T-helper 17 cell (primary cell): ENCODE data around the gene PSPN. TPM values are rescaled to one million over a fixed set of nuclear protein-coding genes. Genes with fewer than 3 reads are reported as not detected.

ENCODE experiments used
- ATAC-seq: fragments of 150-1000 bp; cut with Tn5 transposase; 2 replicates; pipeline ENCODE4 v1.10.0; 2021; ENCODE audit warnings: mild to moderate bottlenecking, moderate library complexity
- DNase-seq, 3 donors: peaks; one replicate each; pipeline versions ENCODE4 v3.0.0 to v3.0.0-alpha.2; 2020 to 2021
- H3K9me3 ChIP-seq: one replicate; pipeline ENCODE4 v1.7.0; 2013; ENCODE audit warnings: low read length, mild to moderate bottlenecking; ENCODE audit not compliant: control insufficient read depth, poor library complexity, severe bottlenecking
- H3K27ac Mint-ChIP-seq: one replicate; pipeline ENCODE4 v1.8.0; 2022; ENCODE audit warnings: mild to moderate bottlenecking, moderate library complexity, mixed read lengths
- H3K27me3 Mint-ChIP-seq: one replicate; pipeline ENCODE4 v1.8.0; 2022; ENCODE audit warnings: mixed read lengths
- H3K36me3 Mint-ChIP-seq: one replicate; pipeline ENCODE4 v1.8.0; 2022; ENCODE audit warnings: low read depth, mixed read lengths
- H3K4me1 Mint-ChIP-seq: one replicate; pipeline ENCODE4 v1.8.0; 2022; ENCODE audit warnings: mild to moderate bottlenecking, mixed read lengths
- H3K4me3 Mint-ChIP-seq: one replicate; pipeline ENCODE4 v1.8.0; 2022; ENCODE audit warnings: mild to moderate bottlenecking, moderate library complexity, mixed read lengths
- total RNA-seq, 4 donors: library from RNA in 2 of 4; stranded (reverse) in 2 of 4; gene quantifications; one replicate each; pipeline ENCODE4 v1.2.3 and lab custom pipeline; 2022 to 2026

The PSPN gene, protein sequence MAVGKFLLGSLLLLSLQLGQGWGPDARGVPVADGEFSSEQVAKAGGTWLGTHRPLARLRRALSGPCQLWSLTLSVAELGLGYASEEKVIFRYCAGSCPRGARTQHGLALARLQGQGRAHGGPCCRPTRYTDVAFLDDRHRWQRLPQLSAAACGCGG
- total RNA-seq (1 to 10 TPM; 1.3 to 1.5 TPM), total RNA-seq (lab: John Stamatoyannopoulos, UW) (3.8 to 4.6 reads per million in 2 donors)

DNA sequence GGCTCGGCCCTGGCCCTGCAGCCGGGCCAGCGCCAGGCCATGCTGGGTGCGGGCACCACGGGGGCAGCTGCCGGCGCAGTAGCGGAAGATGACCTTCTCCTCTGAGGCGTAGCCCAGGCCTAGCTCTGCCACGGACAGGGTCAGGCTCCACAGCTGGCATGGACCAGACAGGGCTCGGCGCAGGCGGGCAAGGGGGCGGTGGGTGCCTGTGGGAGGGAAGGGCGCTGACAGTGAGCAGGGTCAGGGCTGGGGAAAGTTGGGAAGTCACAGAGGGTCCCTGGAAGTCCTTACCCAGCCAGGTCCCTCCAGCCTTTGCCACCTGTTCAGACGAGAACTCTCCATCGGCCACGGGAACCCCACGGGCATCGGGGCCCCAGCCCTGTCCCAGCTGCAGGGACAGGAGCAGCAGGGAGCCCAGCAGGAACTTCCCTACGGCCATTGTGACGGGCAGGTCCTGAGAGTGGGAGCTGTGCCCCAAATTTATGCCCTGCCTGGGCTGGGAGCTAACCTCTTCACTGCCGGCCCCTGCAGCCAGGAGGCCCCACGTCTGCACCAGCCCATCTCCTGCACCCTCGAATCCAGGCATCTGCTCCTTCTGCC is at the start of gene PSPN:
TSS of gene PSPN (minus strand) at position 523 of the 600 bp plus-strand sequence. CDS start at position 439, 84 bp downstream.
- no peaks in the 10 kb centered on the region for H3K36me3 Mint-ChIP-seq
- no peak for ATAC-seq
- H3K4me3 Mint-ChIP-seq, result peak within 1 kb of the TSS; percentile 28
- peak within 1 kb of the TSS; percentile 71 for H3K27ac Mint-ChIP-seq
- no peak for DNase-seq
- H3K4me1 Mint-ChIP-seq, result peaks cover 10% of the 10 kb centered on the region
- no peaks in the 10 kb centered on the region for H3K9me3 ChIP-seq
- no peaks in the 10 kb centered on the region for H3K27me3 Mint-ChIP-seq

DNA sequence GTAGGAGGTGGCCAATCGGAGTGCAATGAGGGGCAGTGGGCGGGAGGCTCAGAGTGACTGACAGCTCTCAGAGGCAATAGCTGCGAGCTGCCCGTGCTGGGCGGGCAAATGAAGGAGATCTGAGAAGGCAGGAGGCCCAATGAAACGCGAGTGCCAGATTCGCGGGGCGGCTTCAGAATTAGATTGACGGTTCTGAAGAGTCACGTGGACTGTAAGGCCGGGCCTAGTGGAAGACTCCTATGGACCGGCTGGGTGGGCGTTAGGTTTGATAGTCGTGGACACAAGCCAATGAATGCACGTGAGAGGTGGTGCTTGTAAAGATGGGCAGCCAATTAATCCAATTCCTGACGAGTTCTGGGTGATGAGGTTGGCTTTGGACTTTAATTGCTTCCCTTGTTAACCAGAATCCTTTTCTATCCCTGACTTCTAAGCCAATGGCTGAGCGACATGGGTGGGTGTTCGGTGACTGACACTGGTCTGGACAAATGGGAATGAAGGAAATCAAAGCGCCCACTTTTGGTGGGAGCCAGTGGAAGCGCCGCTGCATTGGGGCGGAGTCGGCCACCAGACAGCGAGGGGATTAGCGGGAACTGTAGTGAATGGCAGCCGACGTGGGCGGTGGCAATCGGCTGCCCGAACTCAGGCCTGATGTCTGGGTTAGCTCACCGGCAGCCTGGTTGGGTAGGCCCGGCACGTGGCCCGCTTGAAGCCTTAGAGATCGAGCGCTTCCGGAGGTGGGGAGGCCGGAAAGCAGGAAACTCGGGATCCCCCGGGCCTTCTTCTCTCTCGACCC is 49.4 kb upstream of the PSPN start:
- DNase-seq (peak; percentile 96 to 99 (median 97)), ATAC-seq (peak; percentile 86)
- no peaks in the 10 kb centered on the region for H3K36me3 Mint-ChIP-seq
- peak overlapping the region; percentile 90 for H3K4me3 Mint-ChIP-seq
- no peaks in the 10 kb centered on the region for H3K9me3 ChIP-seq
- no peaks in the 10 kb centered on the region for H3K27me3 Mint-ChIP-seq
- peak overlapping the region; percentile 90 for H3K27ac Mint-ChIP-seq
- H3K4me1 Mint-ChIP-seq, result peaks cover 28% of the 10 kb centered on the region

DNA sequence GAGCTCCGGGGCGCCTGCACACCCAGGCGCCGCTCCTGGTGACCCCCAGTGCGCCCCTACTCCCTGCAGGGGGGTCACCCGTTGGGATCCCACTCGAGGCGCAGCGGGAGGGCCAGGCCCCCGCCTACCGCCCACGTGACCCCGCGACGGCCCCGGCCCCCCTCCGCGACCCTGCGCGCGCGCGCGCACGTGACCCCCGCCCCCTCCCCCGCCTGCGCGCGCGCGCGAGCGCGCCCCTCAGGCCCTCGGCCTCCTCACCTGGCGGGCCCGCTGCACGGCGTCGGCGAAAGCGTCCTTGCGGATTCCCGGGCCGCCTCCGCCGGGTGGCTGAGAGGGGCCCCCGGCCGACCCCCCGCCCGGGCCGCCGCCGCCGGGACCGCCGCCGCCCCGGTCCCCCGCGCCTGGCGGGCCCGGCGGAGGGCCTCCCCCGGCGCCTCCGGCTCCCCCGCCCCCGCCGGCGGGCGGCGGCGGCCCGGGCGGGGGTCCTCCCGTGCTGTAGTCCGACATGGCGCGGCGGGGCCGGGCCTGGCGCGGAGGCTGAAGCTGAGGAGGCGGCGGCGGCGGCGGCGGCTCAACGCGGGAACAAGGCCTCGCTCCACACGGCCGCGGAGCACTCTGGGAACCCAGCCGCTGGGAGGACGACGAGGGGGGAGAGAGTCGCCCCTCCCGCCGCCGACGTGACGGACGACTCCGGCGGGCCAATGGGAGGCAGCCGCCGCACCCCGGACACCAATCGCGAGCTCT is 48.6 kb upstream of the PSPN start, which contains the start of gene KHSRP:
TSS of gene KHSRP (minus strand) at position 617 of the 744 bp plus-strand sequence. CDS start at position 507, 110 bp downstream.
- H3K36me3 Mint-ChIP-seq, result no peaks in the 10 kb centered on the region
- peak within 1 kb of the TSS; percentile 90 for H3K4me3 Mint-ChIP-seq
- peak within 1 kb of the TSS; percentile 90 for H3K27ac Mint-ChIP-seq
- peaks cover 25% of the 10 kb centered on the region for H3K4me1 Mint-ChIP-seq
- H3K9me3 ChIP-seq, result no peaks in the 10 kb centered on the region
- peak; percentile 22 to 41 (median 35) for DNase-seq
- H3K27me3 Mint-ChIP-seq, result no peaks in the 10 kb centered on the region
- no peak for ATAC-seq

DNA sequence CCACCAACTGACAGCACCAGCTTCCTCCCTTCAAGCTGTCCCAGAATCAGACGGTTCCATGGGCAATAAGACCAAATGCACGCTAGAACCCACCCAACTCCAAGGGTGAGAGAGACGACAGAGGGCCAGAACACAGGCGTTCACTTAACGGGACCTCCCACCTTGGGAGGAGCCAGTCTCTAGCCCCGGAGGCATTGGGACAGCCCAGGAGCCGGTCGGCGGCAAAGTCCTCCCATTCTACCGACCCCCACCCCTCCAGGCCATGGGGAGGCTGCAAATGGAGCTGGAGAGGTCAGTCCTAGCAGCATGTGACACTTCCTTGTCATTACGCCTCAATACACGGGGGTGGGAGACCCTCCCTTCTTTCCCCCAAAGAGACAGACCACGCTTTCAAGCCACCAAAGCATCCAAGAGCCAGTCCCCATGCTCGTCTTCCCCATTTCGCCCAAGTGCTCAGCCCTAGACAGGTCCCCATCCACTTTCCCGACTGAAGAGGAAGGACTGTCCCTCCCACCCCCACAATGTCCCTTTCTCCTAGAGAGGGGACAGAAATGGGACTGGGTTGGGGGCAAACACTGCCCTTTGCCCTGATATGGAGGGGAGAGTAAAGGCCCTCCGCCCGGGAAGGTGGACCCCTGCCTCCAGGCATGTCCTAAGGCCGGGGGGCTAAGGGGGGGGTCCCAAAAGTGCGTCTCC is 47.9 kb upstream of the PSPN start:
- Mint-ChIP-seq H3K27me3 (no peaks in the 10 kb centered on the region), H3K4me3 (peak overlapping the region; percentile 89), H3K27ac (peak overlapping the region; percentile 82), H3K4me1 (peaks cover 24% of the 10 kb centered on the region), H3K36me3 (no peaks in the 10 kb centered on the region)
- no peaks in the 10 kb centered on the region for H3K9me3 ChIP-seq
- DNase-seq (no peak), ATAC-seq (no peak)

DNA sequence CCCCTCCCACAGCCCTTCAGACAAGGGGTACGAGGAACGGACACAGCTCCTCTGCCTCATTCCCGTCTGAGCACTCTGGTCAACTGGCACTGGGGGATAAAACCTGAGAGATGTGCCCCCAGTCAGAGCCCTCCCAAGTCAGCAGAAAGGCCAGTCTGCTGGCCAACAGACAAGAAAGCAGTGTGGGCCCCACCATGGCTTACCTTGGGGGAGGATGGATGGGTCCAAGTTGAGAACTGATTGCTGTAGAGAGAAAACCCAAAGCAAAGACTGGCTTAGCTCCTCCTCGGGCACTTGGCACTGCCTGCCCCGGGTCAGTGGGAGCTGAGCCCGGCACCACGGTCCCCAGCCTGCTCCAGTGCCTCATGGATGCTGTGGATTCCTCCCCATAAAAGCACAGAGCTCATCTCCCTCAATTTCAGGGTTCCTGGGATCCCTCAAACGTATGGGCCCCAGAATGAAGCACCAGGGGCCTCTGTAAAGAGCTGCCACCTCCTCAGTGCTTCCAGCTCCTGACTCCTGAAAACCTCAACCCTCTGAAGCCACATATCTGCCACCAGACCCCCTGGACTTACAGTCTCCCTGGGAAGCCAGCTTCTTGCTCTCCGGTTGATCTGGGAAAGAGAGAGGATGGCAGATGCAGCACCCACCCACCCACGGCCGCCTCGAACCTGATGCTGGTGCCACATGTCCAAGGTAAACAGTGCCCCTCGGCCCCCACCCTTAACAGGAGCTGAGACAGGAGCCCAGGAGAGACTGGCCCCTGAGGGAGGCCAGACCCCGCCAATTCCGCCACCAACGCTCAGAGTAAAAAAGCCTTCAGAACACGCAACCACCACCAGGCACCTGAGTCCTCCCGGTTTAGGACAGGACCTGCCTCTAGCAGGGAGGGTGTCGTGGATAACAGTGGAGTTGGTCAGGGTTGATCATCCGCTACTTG is 45.6 kb upstream of the PSPN start:
- no peak for DNase-seq
- H3K9me3 ChIP-seq, result no peaks in the 10 kb centered on the region
- Mint-ChIP-seq H3K27ac (peak overlapping the region; percentile 82), H3K27me3 (no peaks in the 10 kb centered on the region), H3K4me3 (no peak overlapping the region), H3K4me1 (peaks cover 24% of the 10 kb centered on the region), H3K36me3 (no peaks in the 10 kb centered on the region)
- ATAC-seq, result no peak

DNA sequence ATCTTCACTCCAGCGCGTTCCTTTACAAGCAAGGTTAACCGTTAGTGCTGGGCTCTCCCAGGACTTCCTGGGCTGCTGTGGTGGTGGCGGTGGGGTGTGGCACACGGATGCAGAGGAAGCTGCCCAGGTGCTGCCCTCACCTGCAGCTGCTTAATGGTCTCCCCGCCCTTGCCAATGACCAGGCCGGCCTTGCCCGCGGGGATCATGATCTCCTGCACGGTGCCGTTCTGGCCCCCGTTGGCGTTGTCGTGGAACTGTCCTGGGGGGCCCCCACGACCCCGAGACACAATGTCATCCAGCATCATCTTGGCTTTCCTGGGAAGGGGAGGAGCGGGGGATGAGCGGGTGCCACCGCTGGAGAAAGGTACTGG is 42.8 kb upstream of the PSPN start:
- Mint-ChIP-seq H3K4me1 (peaks cover 14% of the 10 kb centered on the region), H3K4me3 (no peak overlapping the region), H3K27ac (peak overlapping the region; percentile 27), H3K27me3 (no peaks in the 10 kb centered on the region), H3K36me3 (peaks cover 2% of the 10 kb centered on the region)
- no peak for DNase-seq
- no peaks in the 10 kb centered on the region for H3K9me3 ChIP-seq
- no peak for ATAC-seq

DNA sequence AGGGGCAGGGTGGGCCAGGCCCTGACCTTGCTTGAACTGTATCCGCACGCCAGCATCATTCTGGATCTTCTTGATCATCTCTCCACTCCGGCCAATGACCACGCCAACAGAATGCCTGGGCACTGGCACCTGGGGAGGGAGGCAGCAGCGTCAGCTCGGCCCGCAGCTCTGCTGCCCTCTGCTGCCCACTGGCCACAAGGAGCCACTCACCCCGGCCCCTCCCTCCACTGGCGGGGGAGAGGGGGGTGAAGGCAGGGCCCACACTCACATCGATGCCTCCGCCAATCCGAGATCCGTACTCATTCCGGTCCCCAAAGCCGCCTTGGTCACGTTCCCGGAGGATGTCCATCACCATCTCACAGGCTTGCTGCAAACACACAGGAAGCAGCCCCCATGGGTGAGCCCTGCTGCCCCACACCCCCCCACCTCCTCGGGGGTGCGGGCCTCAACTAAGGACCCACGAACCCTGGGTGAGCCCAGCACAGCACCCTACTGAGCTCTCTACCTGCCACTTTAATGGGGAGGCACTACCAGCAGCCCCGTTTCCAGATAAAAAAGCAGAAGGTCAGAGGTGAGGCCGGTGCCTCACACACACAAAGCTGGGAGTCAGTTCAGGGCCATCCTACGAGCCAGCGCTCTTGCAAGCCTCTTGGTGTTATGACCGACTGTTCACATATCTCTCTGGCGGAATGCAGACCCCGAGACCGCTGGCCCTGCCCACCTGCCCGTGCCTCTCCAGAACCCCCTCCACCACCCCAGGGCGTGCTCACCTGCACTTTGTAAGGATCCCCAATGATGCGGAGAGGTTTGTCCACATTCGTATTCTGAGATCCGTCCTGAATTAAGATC is 42.2 kb upstream of the PSPN start:
- Mint-ChIP-seq H3K27ac (peak overlapping the region; percentile 27), H3K36me3 (peaks cover 2% of the 10 kb centered on the region), H3K4me1 (peaks cover 8% of the 10 kb centered on the region), H3K27me3 (no peaks in the 10 kb centered on the region), H3K4me3 (no peak overlapping the region)
- ATAC-seq, result no peak
- no peaks in the 10 kb centered on the region for H3K9me3 ChIP-seq
- DNase-seq, result no peak

DNA sequence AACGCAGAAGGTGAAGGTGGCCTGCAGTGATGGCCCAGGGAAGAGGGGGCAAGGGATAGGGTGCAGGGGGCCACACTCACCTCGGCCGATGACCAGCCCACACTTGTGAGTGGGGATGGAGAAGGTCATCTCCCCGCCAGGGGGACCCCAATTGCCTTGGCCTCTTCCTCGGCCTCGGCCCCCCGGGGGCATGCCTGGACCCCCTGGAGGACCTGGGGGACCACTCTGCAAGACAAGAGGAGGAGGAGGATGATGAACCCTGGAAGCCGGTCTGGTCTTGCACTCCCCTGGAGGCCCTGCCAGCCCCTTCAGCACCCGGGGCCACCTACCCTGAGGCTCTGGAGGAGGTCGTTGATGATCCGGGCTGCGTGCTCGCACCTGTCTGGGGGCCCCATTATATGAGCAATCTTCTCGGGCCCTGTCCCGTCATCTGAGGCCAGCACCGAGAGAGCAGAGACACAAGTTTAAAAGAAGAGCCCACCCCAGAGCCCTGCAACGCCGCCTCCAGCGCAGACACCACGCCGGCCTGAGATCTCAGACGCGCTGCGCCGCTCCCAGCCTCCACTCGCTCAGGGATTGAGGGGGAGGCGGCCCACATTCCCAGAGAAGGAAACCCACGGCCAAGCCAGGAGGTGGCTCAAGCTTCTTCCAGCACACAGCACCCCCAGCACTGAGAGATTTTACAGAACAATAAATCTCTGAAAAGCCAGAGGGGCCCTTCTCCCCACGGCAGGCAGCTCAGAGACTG is 41.1 kb upstream of the PSPN start:
- no peaks in the 10 kb centered on the region for H3K9me3 ChIP-seq
- H3K27me3 Mint-ChIP-seq, result no peaks in the 10 kb centered on the region
- peaks cover 4% of the 10 kb centered on the region for H3K4me1 Mint-ChIP-seq
- H3K27ac Mint-ChIP-seq, result peak overlapping the region; percentile 16
- H3K4me3 Mint-ChIP-seq, result no peak overlapping the region
- DNase-seq (no peak), ATAC-seq (no peak)
- H3K36me3 Mint-ChIP-seq, result peaks cover 2% of the 10 kb centered on the region

DNA sequence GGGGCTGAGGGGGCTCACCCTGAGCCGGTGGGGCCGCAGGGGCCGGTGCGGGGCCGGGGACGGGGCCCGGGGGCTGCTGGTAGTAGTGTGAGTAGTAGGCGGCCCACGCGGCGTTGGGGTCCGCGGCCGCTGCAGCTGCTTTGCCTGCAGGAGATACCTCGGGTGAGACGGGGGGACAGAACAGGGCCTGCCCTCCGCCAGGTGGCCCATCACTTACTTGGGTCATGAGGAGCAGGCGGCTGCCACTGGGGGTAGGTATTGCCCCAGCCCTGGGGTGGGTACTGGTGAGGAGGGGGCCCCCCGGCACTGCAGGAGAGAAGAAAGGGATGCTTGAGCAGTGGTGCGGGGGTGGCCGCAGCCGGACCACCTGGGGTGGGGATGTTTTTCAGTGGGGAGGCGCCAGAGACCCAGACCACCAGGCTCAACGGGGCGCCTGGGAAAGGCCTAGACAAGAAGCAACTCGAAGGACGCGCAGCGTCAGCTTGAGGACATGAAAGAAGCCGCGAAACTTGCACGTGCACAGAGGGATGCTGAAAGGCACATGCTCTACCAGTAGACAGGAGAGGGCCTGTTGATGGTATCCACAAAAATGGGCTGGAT is 40.0 kb upstream of the PSPN start:
- ATAC-seq (no peak), DNase-seq (no peak)
- Mint-ChIP-seq H3K27me3 (no peaks in the 10 kb centered on the region), H3K36me3 (peaks cover 2% of the 10 kb centered on the region), H3K4me3 (no peak overlapping the region), H3K27ac (no peak overlapping the region), H3K4me1 (no peaks in the 10 kb centered on the region)
- no peaks in the 10 kb centered on the region for H3K9me3 ChIP-seq

DNA sequence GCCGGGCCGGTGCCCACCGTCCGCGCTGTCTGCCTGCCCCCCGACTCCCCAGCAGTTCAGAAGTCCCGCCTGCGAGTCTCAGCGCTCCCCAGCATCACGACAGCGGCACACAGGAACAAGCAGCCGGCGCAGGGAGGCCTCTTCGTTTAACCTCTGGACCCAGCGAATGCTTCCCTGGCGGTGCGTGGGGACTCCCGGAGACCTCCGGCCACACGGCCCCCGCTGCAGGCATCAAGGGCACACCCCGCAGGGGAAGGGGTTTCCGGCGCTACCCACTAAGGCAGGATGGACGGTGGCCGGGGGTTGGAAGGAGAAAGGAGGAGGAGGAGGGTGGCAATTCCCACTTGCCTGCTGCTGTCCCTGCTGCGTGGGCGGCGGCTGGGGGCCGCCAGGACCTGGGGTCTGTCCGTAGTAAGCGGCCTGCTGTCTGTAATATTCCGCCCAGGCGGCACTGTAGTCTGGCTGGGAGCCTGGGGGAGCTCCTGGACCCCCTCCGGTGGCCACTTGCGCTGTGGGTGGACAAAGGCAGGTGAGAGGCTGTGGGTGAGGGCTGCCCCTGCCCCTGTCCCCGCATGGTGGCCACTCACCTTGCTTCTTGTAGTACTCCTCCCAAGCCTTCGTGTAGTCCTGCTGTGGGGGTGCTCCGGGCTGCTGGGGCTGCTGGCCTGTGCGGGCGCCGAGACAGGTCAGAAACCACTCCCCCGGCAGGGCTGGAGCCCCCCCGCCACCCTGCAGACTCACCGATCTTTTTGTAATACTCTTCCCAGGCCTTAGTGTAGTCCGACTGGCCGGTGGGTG is 39.3 kb upstream of the PSPN start:
- Mint-ChIP-seq H3K4me1 (no peaks in the 10 kb centered on the region), H3K27ac (no peak overlapping the region), H3K4me3 (no peak overlapping the region), H3K27me3 (no peaks in the 10 kb centered on the region), H3K36me3 (peaks cover 2% of the 10 kb centered on the region)
- DNase-seq (no peak), ATAC-seq (peak; percentile 9)
- H3K9me3 ChIP-seq, result no peaks in the 10 kb centered on the region
